Measurements from ENCODE around the gene PRDM15. TPM values are rescaled to one million over a fixed set of nuclear protein-coding genes. Genes with fewer than 3 reads are reported as not detected.

Gene PRDM15
- total RNA-seq, 1 donor from 2014 or later: 11.2 TPM

DNA sequence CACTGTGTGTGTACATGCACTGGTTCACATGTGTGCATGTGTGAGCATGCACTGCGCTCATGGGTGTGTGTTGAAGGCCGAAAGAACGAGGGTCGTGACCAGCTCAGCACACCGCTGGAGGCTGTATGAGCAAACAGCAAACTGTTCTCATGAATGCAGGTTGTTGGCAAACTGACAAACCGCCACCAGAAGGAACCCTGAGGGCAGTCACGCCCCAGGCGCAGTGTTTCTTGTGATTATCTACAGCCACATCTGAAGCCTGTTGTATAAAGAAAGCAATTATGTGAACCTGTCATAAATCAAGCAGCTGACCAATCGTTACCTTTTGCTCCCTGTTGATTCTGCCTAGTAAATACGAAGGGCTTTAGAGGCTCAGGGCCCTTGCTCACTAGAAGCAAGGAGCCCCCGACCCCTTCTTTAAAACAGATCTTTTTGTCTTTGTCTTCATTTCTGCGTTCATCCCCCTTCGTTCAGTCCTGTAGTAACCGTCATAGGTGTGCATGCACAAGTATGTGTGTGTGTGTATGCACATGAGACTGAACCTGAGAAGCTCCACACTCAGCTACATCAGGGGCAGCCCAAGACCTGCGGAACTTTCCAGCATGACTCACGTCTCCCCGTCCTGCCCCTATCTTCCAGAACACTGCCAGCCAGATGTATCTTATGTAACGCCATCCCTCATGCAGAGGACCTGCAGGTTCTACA lies 95.5 kb downstream of the PRDM15 start:
- intact Hi-C loops (cut with micrococcal nuclease): no loop called here

DNA sequence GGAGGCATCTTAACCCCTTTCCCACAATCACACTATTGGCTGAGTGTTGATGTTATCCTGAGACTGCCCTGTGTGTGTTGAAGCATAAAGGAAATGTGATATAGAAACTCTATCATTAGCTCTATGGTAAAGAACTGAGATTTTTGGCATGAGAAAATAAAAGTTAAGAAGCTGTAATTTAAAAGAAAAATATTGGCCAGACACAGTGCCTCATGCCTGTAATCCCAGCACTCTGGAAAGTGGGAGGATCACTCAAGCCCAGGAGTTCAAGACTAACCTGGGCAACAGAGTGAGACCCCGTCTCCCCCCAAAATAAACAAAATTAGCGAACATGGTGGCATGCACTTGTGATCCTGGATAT lies 98.1 kb downstream of the PRDM15 start:
- intact Hi-C loops (cut with micrococcal nuclease): no loop called here

DNA sequence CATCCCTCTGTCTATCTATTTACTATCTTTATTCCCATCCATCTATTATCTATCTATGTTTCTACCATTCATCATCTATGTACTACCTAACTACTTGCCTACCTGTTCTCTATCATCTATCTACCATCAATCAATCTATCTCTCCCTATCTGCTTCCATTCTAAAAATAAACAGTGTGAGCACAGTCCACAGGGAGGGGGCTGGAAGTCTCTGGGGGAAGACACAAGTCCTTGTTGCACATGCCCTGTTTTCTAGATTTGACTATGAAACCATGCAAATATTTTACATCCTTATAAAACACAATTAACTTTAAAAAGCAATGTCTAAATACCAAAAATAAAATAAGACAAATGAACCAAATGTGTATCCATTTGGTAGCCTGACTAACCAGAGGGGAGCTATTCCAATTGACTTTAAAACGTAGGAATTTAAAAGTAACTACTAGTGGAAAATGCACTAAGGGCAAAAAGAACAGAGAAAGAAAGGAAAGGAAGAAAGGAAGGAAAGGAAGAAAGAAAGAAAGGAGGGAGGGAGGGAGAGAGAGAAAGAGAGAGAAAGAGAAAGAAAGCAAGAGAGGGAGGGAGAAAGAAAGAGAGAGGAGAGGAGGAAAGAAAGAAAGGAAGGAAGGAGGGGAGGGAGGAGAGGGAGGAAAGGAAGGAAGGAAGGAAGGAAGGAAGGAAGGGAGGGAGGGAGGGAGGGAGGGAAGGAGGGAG lies 98.7 kb downstream of the PRDM15 start:
- intact Hi-C loops (cut with micrococcal nuclease): no loop called here

DNA sequence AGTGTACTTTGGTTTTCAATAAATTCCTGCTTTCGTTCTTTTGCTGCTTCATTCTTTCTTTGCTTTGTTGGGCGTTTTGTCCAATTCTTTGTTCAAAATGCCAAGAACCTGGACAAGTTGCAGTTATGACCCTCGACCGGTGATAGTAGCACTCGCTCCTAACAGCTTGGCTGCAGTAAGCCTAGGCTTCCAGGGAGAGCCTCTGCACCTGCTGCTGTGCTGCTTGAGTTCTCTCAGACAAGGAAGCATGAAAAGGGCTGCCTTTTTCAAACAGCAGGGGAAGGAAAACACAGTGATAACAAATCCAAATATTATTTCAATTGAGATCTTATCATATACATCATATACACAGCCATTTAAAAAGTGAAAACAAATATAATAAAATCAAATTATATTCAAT lies 99.5 kb downstream of the PRDM15 start:
- intact Hi-C loops (cut with micrococcal nuclease): no loop called here

DNA sequence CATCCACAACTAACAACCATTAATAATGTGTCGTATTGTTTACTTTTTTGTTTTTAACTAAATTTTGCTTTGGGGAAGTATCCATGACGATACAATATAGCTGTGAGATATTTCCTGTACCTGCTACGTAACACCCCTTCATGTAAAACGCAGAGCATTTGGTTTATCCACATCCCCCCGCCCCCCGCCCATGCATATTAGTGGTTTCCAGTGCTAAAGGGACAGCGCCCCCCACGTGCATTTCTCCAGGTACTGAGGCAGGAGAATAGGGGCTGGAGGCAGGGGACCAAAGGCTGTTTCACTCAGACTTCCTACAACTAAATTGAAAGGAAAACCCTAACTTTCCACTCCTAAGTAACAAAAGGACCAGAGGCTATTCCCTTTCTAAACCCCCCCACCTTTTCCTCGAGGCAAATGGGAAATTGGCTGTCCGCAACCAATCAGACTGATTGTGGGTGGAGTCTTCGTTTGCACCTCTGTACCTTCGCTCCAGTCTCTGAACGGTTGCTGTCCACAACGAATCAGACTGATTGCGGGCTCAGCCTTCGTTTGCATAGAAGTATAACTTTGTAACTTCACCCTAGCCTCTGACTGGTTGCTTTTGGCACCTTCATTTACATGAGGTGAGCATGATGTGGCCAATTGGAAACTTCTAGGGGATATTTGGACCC lies 100.1 kb downstream of the PRDM15 start:
- intact Hi-C loops (cut with micrococcal nuclease): no loop called here

DNA sequence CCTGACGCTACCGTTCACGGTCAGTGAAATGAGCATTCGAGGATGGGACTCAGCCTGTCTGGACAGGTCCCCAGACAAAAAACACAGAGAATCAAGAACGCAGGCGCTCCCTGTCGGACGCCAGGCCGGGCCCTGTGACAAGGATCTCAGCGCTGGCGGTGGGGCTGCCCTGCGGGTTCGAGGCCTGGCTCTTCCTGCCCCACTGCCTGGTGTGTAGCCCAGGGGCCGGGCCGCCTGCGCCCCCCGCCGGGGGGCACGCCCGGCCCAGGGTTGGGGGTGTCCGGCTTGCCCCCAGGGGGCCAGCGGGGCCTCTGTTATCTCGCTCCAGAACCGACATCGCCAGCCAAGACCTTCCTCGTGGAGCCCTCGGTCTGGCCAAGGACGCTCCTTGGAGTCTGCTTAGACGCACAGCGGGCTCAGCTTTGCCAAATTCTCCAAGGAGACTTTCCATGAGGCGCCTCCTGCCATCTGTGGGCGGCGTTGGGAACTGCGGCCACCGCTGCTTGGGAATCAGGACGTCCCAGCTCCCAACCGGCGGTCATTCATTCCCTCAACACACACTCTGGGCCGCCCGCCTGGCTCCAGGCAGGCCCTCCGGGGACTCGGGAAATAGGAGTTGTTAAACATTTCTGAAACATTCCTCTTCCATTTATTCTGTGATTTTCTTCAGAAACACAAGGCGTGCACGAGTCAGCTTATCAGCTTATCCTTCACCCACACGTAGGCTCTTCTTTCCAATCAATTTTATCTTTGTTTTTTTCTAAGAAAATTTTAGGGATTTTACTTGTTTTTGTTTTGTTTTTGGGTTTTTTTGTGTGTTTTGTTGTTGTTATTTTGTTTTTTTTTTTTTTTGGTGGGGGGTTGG lies 101.0 kb downstream of the PRDM15 start:
- intact Hi-C loops (cut with micrococcal nuclease): no loop called here

DNA sequence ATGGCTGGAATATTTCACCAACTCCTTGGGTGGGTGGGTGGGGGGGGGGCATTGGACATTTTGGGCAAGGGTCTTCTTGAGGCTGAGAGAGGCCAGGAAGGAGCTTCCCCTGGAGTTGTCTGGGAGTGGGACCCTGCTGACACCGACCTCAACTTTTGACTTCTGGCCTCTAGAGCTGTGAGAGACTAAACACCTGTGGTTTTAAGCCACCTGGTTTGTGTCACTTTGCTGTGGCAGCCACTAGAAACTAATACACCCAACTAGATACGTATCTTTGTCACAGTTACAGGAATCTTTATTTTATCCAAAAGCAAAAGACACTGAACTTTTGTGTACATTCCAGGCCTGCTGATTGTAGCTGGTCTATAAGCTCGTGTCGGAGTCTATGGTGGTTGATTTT lies 102.4 kb downstream of the PRDM15 start:
- intact Hi-C loops (cut with micrococcal nuclease): no loop called here

DNA sequence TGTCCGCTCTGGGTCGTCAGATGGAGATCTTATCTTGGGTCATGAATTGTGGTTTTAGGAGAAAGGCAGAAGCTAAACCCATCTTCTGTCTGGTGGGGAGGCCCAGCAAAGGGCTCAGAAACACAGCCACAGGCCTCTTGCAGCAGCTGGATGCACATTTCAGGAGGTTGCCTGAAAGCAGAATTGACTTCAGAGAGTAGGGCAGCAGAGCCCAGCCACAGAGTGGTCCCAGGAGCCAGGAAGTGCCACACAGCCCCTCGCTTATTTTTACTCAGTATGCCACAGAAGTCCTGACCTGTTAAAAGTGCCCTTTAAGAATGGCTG lies 104.0 kb downstream of the PRDM15 start:
- intact Hi-C loops (cut with micrococcal nuclease): no loop called here

DNA sequence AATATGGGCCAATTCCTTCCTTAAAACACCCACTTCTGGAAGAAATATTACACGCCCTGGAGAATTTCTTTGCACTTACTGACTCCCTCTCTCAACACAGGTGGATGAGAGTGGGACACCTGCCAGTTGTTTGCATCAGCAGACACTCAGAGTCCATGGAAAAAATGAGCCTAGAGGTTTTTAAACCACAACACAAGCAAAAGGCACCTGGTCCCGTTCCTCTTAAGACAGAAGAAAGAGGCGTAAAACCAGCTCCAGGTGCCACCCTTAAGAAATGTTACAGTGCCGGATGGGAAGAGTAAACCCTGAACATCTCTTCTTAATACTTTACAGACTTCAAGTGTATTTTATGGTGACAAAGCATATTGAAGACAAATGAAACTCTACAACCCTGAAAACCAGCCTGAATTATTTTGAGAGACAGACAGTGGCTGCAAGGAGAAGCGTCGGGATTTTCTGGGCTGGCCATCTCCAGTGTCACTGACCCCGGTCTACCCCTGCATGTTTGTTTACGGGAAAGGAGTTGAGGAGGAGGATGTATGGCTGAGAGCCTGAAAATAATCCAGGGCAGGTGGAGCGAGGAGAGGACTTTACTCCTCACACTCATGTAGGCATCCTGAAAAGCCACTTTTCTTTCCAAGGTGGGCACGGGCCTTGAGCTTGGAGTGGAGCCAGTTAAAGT lies 104.5 kb downstream of the PRDM15 start:
- intact Hi-C loops (cut with micrococcal nuclease): no loop called here

DNA sequence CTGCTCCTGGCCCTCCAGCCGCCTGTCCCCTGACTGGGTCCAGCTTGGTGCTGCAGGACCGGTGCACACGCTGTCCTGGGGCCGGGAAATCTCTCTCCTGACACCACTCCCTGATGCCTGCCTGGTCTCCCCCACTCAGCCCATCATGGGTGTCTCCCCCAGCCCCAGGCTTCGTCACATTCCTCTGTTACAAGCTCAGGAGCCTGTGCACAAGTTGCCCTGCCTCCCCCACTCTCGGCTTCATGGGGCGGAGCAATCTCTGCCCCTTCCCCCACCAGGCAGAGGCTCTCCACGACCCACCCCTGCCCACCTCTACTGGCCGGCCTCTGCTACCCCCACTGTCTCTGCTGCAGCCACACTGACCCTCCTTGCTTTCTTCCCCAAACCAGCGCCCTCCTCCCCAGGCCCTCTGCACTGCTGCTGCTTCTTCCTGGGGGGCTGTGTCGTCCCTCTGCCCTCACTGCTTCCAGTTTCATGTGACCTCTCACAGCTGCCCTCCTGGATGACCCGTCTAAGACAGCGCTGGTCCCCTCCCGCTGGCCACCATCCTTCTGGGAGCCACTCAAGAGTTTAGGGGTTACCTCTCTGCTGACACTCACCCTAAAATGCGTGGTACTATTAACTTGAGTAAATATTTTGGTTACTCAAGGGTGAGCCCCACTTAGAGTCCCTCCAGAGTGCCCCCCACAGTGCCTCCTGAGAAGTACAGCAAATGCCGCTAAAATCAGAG lies 106.6 kb downstream of the PRDM15 start:
- intact Hi-C loops (cut with micrococcal nuclease): no loop called here

DNA sequence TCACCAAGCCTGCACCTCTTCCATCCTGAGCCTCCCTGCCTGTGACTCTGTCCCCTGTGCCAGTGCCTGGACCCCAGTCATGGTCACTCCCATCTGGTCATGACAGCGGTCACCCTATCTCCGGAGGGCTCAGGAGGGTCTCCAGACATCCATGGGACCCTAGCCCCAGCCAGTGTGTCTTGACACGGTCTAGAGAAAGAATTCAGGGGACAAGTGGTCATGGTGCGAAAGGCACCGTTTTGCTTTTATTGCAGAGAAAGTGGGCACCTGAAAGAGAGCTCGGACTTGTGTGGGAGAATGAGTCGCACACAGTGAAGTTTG lies 107.6 kb downstream of the PRDM15 start:
- intact Hi-C loops (cut with micrococcal nuclease): no loop called here

DNA sequence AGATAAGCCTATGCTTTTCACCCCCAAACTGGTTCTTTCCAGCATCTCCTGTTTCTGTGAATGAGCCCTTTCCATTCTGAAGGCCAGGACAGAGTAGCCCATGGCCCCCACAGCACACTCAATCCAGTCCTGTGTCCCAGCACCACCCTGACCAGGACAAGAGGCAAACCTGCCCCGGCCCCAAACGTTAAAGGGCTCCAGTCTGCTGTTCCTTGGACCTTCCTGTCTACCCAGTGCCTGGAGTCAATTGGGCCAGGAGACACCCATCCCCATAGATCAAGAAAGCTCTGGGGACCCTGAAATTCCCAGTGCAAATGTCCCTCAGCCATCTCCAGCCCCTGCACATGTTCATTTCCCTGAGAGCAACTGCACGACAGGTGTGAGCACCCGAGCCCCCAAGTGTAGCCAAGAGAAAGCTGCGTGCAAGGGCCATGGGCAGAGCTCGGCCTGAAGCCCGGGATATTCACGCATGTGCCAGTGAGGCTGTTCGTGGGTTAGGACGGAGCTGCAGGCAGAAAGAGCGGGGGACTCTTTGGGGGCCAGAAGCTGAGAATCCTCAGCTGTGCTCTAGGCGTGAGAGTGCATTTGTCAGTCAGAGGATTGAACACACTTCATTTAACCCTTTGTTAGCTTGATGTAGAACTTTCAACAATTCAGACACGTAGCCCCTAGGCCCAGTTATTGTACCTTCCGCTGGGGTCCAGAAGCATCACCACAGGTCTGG lies 108.1 kb downstream of the PRDM15 start:
- intact Hi-C loops (cut with micrococcal nuclease): no loop called here

DNA sequence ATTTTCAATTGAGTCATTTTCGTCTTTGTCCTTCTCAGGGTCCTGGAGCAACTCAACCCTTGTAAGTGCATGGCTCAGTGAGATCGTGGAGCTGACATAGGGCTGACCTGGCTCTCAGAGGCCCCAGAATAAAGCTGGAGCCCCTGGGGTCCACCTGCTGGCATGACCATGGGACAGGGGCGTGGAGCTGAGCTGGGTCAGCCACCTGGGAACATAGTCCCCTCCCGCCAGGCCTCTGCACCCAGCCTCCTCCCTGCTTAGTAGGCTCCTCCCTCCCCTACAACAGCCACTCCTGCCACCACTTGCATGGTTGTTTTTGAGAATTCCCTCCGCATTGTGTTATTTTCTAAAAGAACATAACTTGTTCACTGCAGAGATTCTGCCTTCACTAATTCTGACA lies 109.2 kb downstream of the PRDM15 start:
- intact Hi-C loops (cut with micrococcal nuclease): no loop called here

DNA sequence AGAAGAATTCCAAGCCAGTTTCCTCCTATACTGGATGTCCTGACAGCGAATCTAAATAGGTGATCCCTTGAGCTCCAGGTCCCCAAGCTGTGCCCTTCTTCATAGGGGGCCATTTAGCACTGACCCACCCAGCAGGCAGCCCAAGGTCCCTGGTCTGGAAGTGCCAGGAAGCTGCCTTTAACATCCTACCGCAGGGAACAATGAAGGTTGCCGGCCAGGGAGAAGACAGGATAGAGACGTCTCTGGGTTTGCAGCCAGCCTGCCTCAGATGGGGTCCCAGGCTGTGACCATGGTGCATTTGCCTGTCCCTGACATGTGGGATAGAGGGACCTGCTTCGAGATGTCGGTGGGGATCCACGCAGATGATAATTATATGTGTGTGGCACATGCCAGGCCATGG lies 109.6 kb downstream of the PRDM15 start:
- intact Hi-C loops (cut with micrococcal nuclease): no loop called here

DNA sequence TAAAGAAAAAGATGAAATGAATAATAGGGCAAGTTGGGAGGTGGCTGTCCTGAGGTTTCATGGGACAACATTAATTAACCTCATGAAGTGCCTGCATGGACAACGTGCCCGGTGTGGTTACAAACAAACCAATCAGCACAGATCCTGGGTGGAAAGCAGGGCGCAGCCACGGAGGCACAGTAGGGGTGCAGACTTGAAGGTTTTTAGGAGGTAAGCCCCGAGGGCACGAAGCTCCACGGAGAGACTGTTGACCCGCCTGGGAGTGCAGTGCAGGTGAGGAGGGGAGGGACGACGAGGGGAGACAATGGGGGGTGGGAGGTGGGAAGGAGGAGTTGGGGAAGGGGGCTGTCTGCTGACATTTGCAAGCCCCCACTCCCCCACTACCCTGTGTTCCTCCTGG lies 110.0 kb downstream of the PRDM15 start:
- intact Hi-C loops (cut with micrococcal nuclease): no loop called here

DNA sequence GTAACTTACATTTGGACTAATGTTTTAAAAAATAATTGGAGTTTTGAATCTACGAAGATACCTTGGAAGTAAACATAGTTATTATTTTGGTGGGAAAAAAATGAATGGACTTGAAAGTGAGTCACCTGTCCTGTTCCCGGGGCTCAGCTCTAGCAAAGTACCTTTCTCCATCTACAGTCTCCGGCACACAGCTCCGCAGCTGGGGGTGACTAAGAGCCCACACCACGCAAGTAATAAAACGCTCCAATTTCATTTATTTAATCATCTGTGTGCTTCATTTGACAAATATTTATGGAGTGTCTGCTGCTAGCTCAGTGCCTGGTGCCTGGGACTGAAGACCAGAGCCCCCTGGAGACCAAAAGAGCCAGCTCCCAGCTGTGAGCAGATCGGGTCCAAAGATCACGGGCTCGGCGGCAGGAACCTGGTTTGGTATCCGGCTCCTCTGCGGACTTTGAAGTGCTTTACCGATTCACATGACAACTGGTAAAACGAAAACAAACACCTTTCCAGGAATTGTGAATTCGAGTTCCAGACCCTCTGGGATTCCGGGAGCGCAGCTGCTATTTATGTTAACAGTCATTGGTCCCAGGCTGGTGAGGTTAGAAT lies 110.6 kb downstream of the PRDM15 start:
- intact Hi-C loops (cut with micrococcal nuclease): no loop called here

DNA sequence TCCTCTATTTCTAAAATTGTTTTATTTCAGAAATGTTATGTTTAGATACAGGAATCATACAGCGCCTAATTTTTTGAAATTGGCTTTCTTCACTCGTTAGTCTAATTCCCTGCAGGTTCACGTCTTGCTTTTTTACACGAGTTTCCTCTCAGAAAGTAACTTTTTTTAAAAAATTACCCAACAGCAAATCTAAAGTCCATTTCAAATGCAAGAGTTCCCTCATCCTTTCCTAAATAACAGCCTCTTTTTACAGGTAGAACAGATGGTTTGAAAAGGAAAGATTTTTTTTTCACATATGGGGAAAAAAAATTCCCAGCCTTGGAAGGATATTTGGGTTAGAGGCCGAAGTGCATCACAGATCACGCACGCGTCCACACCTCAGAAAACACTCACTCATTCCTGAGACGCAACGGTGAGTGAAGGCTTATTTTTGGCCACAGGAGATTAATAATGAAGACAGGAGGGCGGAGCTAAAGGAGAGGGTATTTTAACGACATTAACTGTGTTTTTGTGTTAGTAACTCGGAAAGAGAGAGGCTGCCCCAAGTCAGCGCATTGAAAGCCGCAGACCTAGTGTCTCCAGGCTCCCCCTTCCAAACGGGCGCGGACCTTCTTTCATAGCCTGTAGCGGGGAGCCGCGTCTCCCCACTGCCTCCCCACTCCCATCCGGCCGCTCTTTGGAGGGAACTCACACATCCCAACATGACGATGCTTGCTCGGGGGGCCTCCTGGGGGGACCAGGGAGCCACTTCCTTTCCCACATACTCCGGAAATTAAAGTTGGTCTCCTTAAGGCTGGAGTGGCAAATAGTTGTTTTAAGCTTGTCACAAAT lies 111.3 kb downstream of the PRDM15 start:
- intact Hi-C loops (cut with micrococcal nuclease): no loop called here

DNA sequence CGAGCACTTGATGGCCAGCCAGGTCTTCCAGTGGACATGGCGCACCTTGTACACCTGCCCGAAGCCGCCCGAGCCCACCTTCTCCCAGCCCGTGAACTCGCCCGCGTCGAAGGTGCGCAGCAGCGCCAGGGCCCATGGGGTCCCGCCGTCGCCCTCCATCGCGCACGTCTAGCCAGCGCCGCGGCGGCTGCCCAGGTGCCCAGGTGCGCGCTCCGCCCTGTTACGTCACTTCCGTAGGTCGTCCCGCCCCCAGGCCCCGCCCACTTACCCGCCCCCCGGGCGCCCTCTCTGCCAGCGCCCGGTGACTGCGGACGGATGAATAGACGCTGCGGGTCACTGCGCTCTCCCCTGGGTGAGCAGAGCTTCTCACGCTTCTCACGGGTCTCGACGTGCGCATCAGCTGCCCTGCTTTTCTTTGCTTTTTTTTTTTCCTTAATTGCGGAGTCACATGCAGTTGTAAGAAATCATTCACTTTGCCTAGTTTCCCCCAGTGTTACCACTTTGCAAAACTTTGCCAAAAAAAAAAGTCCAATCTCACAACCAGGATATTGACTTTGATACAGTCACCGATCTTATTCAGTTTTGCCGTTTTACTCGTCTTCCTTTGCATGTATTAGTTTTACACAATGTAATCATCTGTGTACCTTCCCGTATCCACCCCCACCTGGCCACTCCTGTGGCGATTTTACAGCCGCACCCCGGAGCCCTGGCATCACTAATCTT lies 112.1 kb downstream of the PRDM15 start, which contains the start of gene RIPK4:
Gene RIPK4 (minus strand): TSS at position 170 of the 723 bp plus-strand sequence. CDS start 11 bp downstream, at position 159.
- intact Hi-C loops (cut with micrococcal nuclease): no loop called here
